SW 1271 (cell line): ENCODE data around the gene PHLDB2.
A peak's percentile ranks its signal among the peaks of the same experiment; 100 is the strongest.

ENCODE experiments used
- DNase-seq, 2 experiments: peaks; one replicate each; lab custom pipeline; 2025; lab: John Stamatoyannopoulos, UW

Gene PHLDB2

GRCh38 chr3:111851511-111851954, 7.5 kb upstream of the PHLDB2 start:
- peak; percentile 27 to 86 for DNase-seq

DNA sequence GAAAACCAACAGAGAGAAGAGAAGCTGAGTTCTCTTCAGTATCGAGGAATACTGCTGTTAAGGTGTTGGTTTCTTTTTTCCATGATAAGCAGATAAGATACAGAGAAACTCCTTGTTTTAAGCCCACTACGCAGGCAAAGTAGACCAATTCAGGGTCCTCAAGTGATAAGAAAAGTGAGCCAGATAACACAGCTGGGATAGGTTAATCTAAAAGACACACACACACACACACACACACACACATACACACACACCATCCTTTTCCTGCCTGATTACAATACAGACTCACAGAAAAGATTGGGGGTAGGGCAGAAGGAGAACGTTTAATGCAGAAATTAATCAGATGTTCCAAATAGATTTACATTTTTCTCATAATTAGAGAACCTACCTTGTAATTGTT, 6.5 kb upstream of the PHLDB2 start:
- DNase-seq, result no peak

DNA sequence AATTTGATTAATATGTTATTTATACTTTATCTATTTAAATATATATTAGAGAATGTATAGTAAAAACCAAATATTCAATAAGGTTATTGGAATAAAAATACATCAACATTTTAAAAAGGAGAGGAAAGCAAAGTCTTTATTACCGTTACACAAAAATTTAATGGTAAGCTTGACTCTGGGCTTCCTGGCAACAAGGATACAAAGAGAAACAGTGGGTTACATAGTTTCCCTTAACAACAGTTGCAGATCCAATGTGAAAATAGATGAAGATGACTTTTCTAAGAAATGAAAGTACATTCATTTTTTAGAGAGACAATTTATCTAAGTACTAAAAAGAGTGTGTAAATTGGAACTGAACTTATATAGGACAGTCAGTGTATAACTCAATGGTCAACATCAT, 6.0 kb upstream of the PHLDB2 start:
- DNase-seq, result no peak

GRCh38 chr3:111854990-111855389, 4.1 kb upstream of the PHLDB2 start:
- DNase-seq, result no peak

DNA sequence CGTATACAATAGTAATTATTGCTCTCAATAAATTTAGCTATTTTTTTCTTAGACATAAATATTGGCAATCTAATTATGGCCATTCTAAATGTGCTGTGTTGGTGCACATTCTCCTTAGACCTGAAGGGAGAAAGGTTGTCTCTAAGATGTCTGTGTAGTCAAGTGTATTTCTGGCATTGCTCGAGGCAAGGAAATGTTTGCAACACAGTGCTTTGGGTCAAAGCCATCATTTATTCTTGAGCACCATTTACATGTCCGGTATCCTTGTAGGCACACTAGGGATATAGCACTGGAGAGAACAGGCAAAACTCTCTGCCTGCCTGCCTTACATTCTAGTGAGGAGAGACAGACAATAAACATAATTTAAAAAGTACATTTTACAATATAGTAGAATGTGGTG, 2.6 kb upstream of the PHLDB2 start:
- DNase-seq, result no peak

DNA sequence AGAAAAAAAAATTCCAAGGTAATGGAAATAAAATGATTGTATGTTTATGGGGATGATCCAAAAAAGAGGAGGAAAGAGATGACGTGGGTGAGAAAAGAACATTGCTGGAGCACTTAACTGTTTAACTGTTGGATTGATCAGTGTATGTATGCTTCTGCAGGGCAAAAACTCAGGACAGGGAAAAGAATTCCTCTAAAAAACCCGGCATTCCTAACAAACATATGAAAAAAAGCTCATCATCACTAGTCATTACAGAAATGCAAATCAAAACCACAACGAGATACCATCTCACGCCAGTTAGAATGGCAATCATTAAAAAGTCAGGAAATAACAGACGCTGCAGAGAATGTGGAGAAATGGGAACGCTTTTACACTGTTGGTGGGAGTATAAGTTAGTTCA, 1.6 kb upstream of the PHLDB2 start:
- no peak for DNase-seq

- DNase-seq, result no peak
These were observed 423 bp upstream of the PHLDB2 start for GRCh38 chr3:111858642-111859041.

DNA sequence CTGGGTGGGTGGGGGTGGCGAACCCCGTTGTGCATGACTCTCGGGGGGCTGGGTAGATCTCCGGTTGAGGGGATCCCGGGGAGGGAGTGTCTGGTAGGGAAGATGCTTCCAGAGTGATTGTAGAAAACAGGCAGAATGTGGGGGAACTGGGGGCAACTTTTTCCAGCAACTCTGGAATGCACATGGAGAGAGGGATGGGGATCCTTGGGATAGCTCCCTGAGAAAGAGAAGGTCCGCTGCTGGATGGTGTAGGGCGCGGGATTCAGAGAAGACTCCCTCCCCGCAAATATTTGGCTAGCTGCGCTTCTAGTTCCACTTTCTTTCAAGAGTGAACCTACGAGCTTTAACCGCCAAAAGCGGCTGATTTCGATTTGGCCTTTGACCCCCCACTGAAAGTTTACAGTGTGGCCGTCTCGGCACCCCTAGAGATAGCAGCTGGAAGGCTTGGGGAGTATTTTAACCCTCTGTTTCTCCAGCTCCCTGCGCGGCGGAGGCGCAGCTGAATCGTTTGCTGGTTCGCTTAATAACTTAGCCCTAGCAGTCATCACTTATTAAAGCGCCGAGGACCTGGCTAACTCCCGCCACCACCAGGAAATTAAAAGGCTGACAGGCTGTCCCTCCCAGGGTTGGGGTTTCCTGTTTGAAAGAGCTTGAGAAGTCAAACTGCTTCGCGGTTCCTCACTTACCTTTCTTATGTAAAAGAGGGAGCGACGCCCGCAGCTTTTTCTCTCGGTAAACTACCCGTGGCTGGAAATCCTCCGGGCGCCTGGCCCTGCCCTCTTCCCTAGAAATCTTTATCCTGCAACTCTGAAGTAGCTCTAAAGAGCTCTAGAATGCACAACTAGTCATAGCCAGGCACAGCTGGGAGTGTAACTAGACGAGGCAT, 1.2 kb downstream of the PHLDB2 start:
- DNase-seq, result peak; percentile 80 to 91

DNA sequence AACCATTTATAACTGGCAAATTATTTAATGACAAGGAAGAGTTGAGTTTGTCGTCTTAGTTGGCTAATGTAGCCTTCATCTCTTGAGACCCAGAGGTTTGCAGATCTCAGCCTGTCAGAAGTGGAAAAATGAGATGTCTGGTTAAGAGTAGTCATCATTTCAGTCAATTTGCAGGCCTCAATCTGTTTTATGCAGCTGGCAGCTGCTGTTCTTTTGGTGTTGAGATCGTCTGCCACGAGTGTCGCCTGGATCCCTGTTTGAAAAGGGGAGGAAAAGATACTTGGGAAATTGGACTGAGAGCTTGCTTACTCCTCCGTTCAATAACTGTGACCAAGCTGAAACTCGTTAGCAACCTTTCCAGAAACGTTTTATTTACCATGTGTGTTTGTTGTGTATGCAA, 2.3 kb downstream of the PHLDB2 start:
- DNase-seq, result peak in 1 of 2 experiments; percentile 33

GRCh38 chr3:111862415-111862814, 3.4 kb downstream of the PHLDB2 start:
- DNase-seq, result no peak

GRCh38 chr3:111862974-111863373, 3.9 kb downstream of the PHLDB2 start:
- DNase-seq, result no peak

DNA sequence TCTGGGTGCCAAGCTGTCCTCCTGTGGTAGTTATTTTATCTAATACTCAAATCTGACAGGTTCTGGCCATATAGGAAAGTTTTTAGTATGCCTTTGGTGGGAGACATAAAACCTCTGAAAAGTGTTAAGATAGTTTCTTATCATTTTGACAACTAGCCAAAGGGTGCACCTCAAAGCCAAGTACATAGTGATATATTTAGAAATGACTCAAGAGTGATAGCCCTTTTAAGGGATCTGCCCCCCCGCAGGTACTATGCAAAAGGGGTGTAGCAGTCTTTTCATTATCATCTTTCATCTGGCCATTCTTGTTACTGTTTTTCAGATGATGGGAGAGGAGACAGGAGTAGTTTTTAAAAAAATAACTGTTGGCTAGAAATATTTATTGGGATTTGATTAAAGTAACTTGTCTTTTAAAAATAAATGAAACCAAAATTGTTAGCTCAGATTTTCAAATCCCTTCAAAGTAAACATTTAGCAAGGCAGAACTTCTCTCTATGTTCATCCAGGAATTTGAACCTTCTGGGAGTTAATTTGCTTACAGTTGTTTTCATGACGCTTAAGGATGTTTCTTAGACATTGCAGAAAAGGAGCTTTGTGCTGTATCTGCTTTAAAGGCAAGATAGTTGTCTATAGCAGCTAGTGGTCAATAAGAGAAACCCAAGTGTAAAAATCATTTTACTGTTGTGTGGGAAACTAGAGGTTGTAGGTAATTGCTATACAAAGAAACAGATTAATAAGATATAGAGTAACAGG, 5.1 kb downstream of the PHLDB2 start:
- DNase-seq, result peak in 1 of 2 experiments; percentile 42

DNA sequence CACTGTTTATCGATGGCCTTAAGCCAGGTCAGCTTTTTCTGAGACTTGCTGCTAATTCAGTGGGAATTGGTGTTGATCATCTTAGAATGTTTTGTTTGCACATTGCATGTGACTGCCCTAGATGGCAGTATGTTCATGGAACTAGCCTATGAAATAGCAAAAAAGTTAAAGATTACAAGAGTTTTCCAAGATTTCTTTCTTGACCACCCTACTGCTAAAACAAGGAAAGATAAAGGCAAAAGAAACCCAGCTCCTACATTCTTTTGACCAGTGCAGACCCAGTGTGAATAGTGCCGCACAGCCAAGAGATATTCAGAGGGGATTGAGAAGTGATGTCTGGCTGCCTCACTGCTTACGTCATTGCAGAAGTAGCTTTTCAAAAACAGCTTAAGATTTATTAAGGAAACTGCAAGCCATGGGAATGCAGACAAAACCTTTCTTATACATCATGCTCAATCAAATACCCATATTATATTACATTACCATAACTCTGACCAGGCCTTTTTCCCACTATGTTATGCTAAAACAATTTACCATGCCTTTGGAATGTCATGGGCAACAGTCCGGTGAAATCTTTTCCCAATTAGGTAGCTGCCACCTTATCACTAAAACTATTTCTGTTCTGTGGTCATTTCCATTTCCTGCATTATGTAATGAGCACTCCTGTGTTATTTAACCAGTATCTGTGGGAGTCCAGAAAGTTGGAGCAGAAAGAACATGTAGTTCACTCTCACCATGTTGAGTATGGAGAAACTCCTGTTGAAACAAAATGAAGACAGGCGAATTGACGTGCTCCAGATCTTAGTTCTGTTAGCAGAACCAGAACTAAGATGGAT, 6.0 kb downstream of the PHLDB2 start:
- peak; percentile 32 to 84 for DNase-seq

GRCh38 chr3:111867889-111868426, 8.9 kb downstream of the PHLDB2 start:
- no peak for DNase-seq

GRCh38 chr3:111870620-111871019, 11.6 kb downstream of the PHLDB2 start:
- DNase-seq, result no peak

GRCh38 chr3:111871809-111872623, 13.0 kb downstream of the PHLDB2 start:
- no peak for DNase-seq

GRCh38 chr3:111872979-111873378, 13.9 kb downstream of the PHLDB2 start:
- no peak for DNase-seq

DNA sequence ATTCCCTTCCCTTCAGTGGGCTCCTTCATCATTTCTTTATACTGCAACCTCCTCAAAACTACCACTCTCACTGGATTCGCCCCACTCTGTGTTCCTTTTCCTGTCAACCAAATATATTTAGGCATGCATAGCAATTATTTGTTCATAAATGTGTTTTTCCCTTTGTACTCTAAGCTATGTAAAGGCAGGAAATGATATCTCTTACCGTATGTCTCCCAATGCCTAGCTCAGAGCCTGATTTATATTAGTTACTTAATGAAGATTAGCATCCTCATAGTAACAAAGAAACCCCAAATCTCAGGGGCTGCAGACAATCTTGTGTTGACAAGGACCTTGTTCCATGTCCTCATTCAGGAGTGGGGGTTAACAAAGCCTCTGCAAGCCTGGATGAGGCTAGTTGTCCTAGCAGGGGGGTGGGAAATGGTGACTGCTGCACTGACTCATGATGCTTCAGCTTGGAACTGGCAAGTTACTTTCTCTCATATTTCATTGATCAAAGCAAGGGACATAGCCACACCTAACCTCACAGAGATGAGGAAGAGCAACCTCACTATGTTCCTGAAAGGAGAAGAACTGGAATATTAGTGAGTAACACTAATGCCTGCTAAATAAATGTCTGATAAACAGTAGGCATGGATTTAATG, 15.2 kb downstream of the PHLDB2 start:
- peak in 1 of 2 experiments; percentile 55 for DNase-seq

- no peak for DNase-seq
These were observed 22.4 kb downstream of the PHLDB2 start for GRCh38 chr3:111881480-111881879.

GRCh38 chr3:111882194-111882593, 23.1 kb downstream of the PHLDB2 start:
- no peak for DNase-seq

DNA sequence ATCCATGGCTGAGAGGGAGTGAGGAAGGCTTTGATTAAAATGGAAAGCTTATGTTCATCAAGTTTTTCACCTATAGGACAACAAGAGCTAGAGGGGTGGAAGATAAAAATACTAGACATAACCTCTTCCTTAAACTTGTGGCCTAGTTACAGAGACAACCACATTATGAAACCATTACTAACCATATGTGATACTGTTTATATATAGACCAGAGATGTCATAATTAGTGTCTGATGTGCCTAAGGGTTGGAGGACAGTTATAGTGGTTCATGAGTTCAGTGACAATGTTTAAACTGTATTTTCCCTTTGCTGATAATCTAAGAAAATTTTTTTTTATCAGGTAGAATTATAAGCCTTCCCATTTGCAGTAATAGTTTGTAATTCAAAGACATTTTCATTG, 23.7 kb downstream of the PHLDB2 start:
- no peak for DNase-seq
